PC-9 (cell line): ENCODE measurements around the gene VCL. TPM values are rescaled to one million over a fixed set of nuclear protein-coding genes. Genes with fewer than 3 reads are reported as not detected.
"Not testable (repeated sequence)": the region's sequence is repeated elsewhere in the genome, so short reads cannot be mapped to it uniquely, and the experiment has no call there.

ENCODE experiments used
- BruUV-seq: library from RNA; stranded (reverse); fragments of 400-500 nt; replicated peaks from 2 replicates; lab custom pipeline; 2021; lab: Mats Ljungman, UMichigan
- CTCF ChIA-PET: fragments of 300-600 bp; sonication (Branson Sonifier 250); formaldehyde crosslinking; loops from one replicate; lab custom pipeline; 2022; ENCODE audit warnings: antibody characterized with exemption; lab: Charles Lee
- POLR2A ChIA-PET: fragments of 300-600 bp; sonication (Branson Sonifier 250); formaldehyde crosslinking; loops from one replicate; lab custom pipeline; 2022; ENCODE audit warnings: antibody characterized with exemption; ENCODE audit not compliant: unreplicated experiment; lab: Charles Lee
- DNase-seq, 2 experiments: peaks; one replicate each; pipeline versions ENCODE4 v3.0.0 to v3.0.0-alpha.2; 2015 to 2022; ENCODE audit warnings: mixed read lengths in 1 of 2
- H2AFZ ChIP-seq: fragments of 200-600 bp; sonication (generic); 2 replicates; pipeline ENCODE4 v1.8.1; 2017; ENCODE audit warnings: antibody characterized with exemption
- H3F3A ChIP-seq: fragments of 200-600 bp; sonication (generic); 2 replicates; pipeline ENCODE4 v1.8.1; 2017; ENCODE audit warnings: antibody characterized with exemption, mild to moderate bottlenecking, low read depth; ENCODE audit not compliant: insufficient read depth
- H3K27ac ChIP-seq: fragments of 200-600 bp; sonication (generic); 2 replicates; pipeline ENCODE4 v1.6.1; 2016; ENCODE audit warnings: mixed run types
- H3K27me3 ChIP-seq: fragments of 200-600 bp; sonication (generic); 2 replicates; pipeline ENCODE4 v1.6.1; 2016; ENCODE audit warnings: low read depth, mixed run types; ENCODE audit not compliant: insufficient read depth
- H3K36me3 ChIP-seq: fragments of 200-600 bp; sonication (generic); 2 replicates; pipeline ENCODE4 v1.6.1; 2016; ENCODE audit warnings: low read depth, mixed run types
- H3K4me1 ChIP-seq: fragments of 200-600 bp; sonication (generic); replicated peaks from 2 replicates; pipeline ENCODE4 v1.6.1; 2016; ENCODE audit warnings: mixed run types; ENCODE audit not compliant: insufficient read depth
- H3K4me2 ChIP-seq: fragments of 200-600 bp; sonication (generic); 2 replicates; pipeline ENCODE4 v1.6.1; 2017; ENCODE audit warnings: mixed run types
- H3K4me3 ChIP-seq: fragments of 200-600 bp; sonication (generic); 2 replicates; pipeline ENCODE4 v1.6.1; 2016; ENCODE audit warnings: mixed run types
- H3K79me2 ChIP-seq: fragments of 200-600 bp; sonication (generic); 2 replicates; pipeline ENCODE4 v1.6.1; 2017; ENCODE audit warnings: low read depth, mixed run types
- H3K9me2 ChIP-seq: fragments of 200-600 bp; sonication (generic); 2 replicates; pipeline ENCODE4 v1.8.1; 2017; ENCODE audit warnings: mild to moderate bottlenecking; ENCODE audit not compliant: insufficient read depth
- H3K9me3 ChIP-seq: fragments of 200-600 bp; sonication (generic); 2 replicates; pipeline ENCODE4 v1.8.1; 2016; ENCODE audit warnings: low read depth; ENCODE audit not compliant: insufficient read depth
- H4K20me1 ChIP-seq: fragments of 200-600 bp; sonication (generic); 2 replicates; pipeline ENCODE4 v1.8.1; 2017; ENCODE audit not compliant: insufficient read depth
- EZH2 ChIP-seq: fragments of 200-600 bp; sonication (generic); IDR thresholded peaks from 2 replicates; pipeline ENCODE4 v1.8.0; 2017; ENCODE audit warnings: antibody characterized with exemption, low read depth
- intact Hi-C: fragments of 100-400 bp; cut with micrococcal nuclease; formaldehyde crosslinking; loops from one replicate; pipeline ENCODE4 v1.10.0; 2022; ENCODE audit not compliant: unreplicated experiment
- total RNA-seq: library from RNA; stranded (reverse); gene quantifications from 2 replicates; pipeline ENCODE4 v1.2.3, GENCODE V29; 2021
- TF ChIP-seq, protein P1 (sequence below): fragments of 200-600 bp; sonication (generic); conservative IDR thresholded peaks from 2 replicates; pipeline ENCODE4 v1.6.1; 2017; ENCODE audit warnings: mixed run types, antibody characterized with exemption, mild to moderate bottlenecking, moderate library complexity

Gene VCL
- total RNA-seq, 1 experiment from 2014 or later = 208 TPM

DNA sequence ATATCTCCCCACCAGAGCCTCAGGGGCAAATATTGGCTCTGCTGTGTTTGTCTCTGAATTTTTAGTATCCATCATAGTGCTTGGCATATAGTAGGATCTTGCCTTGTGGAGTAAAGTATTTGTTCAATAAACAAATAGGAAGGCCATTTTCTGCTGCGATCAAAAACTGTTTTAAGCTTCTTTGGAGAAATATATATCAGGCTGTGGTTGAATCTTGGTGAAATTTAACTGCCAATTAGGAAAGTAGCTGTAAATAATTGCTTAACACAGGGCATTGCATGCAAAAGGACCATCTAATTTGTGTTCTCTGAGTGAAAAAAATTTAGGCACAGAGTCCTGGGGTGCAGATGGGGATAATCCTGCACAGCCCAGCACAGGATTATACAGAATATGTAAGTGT lies 15.1 kb downstream of the VCL start:
- peaks cover 59% of the 10 kb centered on the region for H4K20me1 ChIP-seq
- H3K4me1 ChIP-seq = peaks cover 38% of the 10 kb centered on the region
- ChIA-PET CTCF (no interaction called here), POLR2A (no interaction called here)
- H3K27ac ChIP-seq = no peak overlapping the region
- peaks cover 39% of the 10 kb centered on the region for H3K36me3 ChIP-seq
- H3K4me2 ChIP-seq = no peak overlapping the region
- TF ChIP-seq, protein P1, sequence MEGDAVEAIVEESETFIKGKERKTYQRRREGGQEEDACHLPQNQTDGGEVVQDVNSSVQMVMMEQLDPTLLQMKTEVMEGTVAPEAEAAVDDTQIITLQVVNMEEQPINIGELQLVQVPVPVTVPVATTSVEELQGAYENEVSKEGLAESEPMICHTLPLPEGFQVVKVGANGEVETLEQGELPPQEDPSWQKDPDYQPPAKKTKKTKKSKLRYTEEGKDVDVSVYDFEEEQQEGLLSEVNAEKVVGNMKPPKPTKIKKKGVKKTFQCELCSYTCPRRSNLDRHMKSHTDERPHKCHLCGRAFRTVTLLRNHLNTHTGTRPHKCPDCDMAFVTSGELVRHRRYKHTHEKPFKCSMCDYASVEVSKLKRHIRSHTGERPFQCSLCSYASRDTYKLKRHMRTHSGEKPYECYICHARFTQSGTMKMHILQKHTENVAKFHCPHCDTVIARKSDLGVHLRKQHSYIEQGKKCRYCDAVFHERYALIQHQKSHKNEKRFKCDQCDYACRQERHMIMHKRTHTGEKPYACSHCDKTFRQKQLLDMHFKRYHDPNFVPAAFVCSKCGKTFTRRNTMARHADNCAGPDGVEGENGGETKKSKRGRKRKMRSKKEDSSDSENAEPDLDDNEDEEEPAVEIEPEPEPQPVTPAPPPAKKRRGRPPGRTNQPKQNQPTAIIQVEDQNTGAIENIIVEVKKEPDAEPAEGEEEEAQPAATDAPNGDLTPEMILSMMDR = no peak
- TF ChIP-seq EZH2 = no peak
- H3K4me3 ChIP-seq = no peak overlapping the region
- intact Hi-C loops = loop anchor here (5.0 kb wide), 1 partner anchor 69 kb away; no protein-coding TSS in a partner anchor
- BruUV-seq = no TSS peak
- H3K9me2 ChIP-seq = no peaks in the 10 kb centered on the region
- no peaks in the 10 kb centered on the region for H3K27me3 ChIP-seq
- no peaks in the 10 kb centered on the region for H3K9me3 ChIP-seq
- DNase-seq = no peak
- no peak overlapping the region for H2AFZ ChIP-seq
- H3K79me2 ChIP-seq = peaks cover 96% of the 10 kb centered on the region
- H3F3A ChIP-seq = peaks cover 52% of the 10 kb centered on the region

DNA sequence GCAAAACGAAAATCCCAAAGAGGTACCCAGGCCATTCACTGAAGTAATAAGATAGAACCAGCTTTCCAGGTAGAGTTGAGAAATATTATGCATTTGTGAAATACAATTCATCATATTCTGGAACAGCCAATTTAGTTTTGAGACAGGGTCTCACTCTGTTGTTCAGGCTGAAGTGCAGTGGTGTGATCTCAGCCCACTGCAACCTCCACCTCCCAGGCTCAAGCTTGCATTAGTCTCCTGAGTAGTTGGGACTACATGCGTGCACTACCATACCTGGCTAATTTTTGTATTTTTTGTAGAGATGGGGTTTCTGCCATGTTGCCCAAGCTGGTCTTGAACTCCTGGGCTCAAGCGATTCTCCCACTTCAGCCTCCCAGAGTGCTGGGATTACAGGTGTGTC lies 16.7 kb downstream of the VCL start:
- POLR2A ChIA-PET, H2AFZ ChIP-seq, H3K4me2 ChIP-seq, H3K4me3 ChIP-seq, BruUV-seq, H3K27me3 ChIP-seq, H3K9me2 ChIP-seq, H3K27ac ChIP-seq, DNase-seq, H3K9me3 ChIP-seq: not testable (repeated sequence)
- intact Hi-C loops = loop anchor here (5.0 kb wide), 1 partner anchor 68 kb away; no protein-coding TSS in a partner anchor
- Histone ChIP-seq H3K4me1 (peaks cover 36% of the 10 kb centered on the region), H3F3A (peaks cover 52% of the 10 kb centered on the region), H3K36me3 (peaks cover 46% of the 10 kb centered on the region), H4K20me1 (peaks cover 52% of the 10 kb centered on the region), H3K79me2 (peaks cover 95% of the 10 kb centered on the region)
- CTCF ChIA-PET = interaction anchor here (1.0 kb wide), 1 partner anchor 51 kb away, joined by 3 read pairs; no protein-coding TSS in a partner anchor

DNA sequence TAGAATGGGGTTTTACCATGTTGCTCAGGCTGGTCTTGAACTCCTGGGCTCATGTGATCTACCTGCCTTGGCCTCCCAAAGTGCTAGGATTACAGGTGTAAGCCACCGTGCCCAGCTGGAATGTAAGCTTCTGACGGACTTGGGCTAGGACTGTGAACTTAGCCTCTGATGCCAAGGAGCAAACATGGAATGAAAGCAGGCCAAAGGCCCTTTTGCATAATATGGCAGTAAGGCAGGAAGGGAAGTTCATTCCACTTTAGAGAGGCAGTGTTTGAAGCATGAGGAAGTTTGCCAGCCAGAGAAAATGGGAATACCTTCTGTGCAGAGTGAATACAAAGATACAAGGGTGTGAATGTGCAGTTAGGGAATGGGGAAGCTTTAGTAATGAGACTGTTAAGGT lies 20.3 kb downstream of the VCL start:
- peaks cover 90% of the 10 kb centered on the region for H3K79me2 ChIP-seq
- H3K36me3 ChIP-seq = peaks cover 26% of the 10 kb centered on the region
- intact Hi-C loops = no loop called here
- POLR2A ChIA-PET = no interaction called here
- no peak for TF ChIP-seq EZH2
- TF ChIP-seq, protein P1 = no peak
- no peak overlapping the region for H3K27ac ChIP-seq
- no peak overlapping the region for H3K4me3 ChIP-seq
- H3K27me3 ChIP-seq = no peaks in the 10 kb centered on the region
- H3K9me3 ChIP-seq = no peaks in the 10 kb centered on the region
- H3K9me2 ChIP-seq = no peaks in the 10 kb centered on the region
- no peak for DNase-seq
- H3F3A ChIP-seq = peaks cover 53% of the 10 kb centered on the region
- H4K20me1 ChIP-seq = peaks cover 34% of the 10 kb centered on the region
- H3K4me1 ChIP-seq = peaks cover 25% of the 10 kb centered on the region
- CTCF ChIA-PET = no interaction called here
- BruUV-seq = no TSS peak
- H3K4me2 ChIP-seq = no peak overlapping the region
- H2AFZ ChIP-seq = no peak overlapping the region
